Ecto neural progenitor cell (in vitro differentiated cells): ENCODE measurements around the gene PHF5A.

Experiments
- DNase-seq: peaks from one replicate; pipeline ENCODE4 v3.0.0-alpha.2; 2018; ENCODE audit warnings: low spot score

Gene PHF5A

GRCh38 chr22:41411021-41411851, 57.3 kb downstream of the PHF5A start:
- DNase-seq, result no peak

DNA sequence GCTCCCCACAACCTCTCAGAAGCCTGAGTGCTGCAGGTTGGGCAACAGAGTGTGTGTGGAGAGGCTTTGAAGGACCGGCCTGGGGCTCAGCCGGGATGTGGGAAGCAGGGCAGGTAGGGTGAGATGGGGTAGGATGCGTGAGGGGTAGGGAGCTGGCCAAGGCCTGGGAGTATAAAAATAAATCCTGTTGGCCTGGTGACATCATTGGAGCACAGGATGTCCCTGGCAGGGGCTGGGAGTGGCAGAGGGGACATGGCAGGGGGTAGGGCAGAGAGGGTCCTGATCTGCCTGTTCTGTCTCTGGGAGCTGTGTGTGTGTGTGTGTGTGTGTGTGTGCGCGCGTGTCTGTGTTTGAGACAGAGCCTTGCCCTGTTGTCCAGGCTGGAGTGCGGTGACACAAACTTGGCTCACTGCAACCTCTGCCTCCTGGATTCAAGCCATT, 58.2 kb downstream of the PHF5A start:
- no peak for DNase-seq
